GM21529 (cell line): ENCODE results near the gene NUMB.
"Not testable (repeated sequence)": the region's sequence is repeated elsewhere in the genome, so short reads cannot be mapped to it uniquely, and the experiment has no call there.

Source experiments
- ATAC-seq: cut with Tn5 transposase; IDR thresholded peaks from one replicate; pipeline ENCODE4 v1.9.1; 2021; ENCODE audit not compliant: unreplicated experiment

NUMB gene

DNA sequence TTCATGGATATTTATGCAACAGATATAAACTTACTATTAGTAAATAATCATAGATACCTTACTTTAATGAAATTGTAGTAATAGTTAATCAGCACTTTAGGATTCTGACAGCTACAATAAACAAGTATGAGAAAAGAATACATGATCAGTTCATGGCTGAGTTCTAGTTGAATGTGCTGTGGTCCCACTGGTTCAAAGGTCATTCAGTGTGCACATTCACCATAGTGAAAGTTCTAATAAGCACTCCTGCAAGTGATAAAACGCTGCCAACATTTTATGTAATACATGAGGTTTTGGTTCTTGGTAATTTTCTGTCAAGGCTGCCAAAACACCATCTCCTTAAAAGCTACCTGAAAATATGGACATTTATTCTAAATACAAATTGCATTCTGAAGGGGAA lies 92.6 kb downstream of the NUMB start:
- ATAC-seq: no peak

DNA sequence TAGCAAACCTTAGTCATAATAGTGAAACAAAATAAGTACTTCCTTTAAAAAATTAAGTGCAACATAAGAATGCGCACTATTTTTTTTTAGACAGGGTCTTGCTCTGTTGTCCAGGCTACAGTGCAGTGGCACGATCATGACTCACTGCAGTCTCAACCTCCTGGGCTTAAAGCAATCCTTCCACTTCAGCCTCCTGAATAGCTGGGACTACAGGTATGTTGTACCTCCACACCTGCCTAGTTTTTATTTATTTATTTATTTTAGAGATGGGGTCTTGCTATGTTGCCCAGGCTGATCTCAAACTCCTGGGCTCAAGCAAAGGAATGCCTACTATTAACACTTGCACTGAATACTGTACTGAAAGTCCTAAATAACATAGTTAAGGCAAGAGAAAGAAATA lies 93.8 kb downstream of the NUMB start:
- ATAC-seq: no peak

DNA sequence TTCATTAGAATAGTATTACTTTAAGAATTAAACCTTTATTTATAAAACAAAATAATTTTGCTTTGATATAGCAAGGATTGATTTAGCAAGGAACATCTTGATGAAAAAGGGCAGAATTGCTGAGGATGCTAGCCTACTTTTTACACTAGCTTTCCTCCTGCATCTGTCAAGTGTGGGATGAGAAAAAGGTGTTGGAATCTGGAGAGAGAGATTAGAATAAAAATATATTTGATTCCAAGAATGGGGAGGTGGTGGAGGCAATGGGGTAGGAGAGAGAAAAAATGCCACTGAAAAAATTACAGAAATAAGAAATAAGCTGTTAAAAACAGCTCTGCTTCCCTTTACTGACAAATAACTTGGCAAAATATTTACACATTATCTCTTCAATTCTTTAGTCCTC lies 98.9 kb downstream of the NUMB start:
- ATAC-seq: no peak

DNA sequence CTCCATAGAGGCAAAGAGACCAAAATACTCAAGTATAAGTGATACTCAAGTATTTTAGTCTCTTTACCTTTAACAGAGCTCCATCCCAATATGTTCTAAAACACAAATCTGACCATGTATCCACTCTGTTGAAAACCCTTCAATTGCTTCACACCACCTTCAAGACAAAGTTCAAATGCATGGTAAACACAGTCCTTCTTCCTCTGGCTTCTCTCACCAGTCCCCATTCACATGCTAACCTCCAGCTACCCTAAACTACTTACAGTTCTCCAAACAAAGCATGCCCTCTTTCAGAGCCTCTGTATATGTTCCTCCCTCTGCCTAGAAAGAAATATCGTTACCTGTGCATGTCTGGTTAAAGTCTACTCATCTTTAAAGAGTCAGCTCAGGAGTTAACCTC lies 100.2 kb downstream of the NUMB start:
- ATAC-seq: no peak

DNA sequence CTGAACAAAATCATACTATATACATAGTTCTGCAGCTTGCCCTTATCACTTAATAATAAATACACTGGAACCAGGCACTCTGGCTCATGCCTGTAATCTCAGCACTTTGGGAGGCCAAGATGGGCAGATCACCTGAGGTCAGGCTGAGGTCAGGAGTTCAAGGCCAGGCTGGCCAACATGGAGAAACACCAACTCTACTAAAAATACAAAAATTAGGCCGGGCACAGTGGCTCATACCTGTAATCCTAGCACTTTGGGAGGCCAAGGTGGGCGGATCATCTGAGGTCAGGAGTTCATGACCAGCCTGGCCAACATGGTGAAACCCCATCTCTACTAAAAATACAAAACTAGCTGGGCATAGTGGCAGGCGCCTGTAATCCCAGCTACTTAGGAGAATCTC lies 109.3 kb downstream of the NUMB start:
- not testable (repeated sequence) for ATAC-seq

DNA sequence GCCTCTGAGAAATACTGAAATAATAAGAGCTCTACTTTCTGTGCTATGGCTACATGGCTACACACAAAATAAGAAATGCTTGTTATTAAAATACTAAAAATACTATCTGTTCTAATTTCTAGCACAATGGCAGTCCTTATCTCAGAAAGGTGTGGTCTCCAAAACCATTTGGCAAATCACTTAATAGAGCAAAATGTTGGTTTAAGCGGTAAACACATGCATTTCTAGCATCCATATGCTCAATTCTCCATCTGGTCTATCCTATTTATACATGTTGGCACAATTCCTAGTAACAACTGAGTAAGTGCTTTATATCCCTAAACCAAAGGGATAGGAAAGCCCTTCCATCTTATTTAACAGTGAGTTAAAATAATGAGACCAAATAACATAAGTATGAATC lies 114.0 kb downstream of the NUMB start:
- no peak for ATAC-seq

DNA sequence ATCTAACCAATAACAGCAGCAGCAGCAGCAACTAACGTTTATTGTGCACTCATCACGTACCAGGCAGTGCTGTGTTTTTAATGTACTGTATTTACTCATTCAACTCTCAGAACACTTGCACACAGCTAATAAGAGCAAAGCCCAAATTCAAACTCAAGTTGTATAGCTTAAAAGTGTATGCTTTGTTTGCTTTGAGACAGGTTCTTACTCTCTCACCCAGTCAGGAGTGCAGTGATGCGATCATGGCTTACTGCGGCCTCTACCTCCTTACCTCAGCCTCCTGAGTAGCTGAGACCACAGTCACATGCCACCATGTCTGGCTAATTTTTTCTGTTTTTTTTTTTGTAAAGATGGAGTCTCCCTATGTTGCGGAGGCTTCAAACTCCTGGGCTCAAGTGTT lies 115.7 kb downstream of the NUMB start:
- no peak for ATAC-seq

DNA sequence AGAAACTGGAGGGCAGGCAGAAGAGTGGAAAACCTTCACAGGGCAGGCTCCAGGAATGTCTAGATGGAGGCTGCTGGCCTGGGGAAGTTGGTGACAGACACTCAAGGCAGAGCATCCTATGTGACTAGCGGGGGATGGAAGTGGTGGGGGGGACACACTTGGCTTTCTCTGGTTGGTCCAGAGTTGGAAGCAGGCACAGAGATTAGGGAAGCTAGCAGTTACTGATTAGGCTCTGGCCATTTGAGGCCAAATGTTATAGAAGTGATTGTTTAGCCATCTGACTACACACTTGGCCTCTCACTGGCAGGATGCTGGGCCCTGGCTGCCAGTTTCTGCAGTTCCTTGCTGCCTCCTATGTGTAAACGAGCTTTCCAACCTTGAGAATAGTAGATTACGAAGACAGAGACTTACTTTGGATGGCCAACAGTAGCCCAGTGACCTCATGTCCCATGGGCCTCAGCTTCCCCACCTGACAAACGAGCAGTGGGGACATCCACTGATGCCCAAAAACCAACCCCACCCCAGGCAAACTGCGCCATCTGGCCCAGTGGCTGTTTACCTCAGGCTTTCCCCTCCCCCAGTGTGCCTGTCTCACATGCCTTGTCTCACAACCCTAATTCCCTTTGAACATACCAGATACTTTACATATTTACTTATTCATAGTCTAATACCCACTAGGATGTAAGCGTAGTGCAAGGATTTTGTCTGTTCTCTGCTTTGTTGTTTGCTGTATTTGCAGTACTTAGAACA lies 118.3 kb downstream of the NUMB start:
- no peak for ATAC-seq

DNA sequence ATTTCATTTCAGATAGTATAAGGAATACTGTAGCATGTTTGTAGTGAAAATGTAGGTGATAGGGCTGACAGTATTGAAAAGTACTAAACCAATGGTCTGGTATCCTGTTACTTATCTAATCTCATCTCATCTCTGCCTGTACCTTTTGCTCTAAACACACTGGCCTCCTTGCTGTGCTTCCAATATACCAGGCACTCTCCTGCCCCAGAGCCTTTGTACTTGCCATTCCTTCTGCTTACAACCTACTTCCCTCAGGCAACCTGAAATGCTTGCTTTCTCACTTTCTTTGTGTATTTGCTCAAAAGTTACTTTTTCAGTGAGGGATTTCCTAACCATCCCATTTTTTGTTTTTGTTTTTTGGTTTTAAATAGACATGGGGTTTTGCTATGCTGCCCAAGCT lies 119.1 kb downstream of the NUMB start:
- no peak for ATAC-seq

DNA sequence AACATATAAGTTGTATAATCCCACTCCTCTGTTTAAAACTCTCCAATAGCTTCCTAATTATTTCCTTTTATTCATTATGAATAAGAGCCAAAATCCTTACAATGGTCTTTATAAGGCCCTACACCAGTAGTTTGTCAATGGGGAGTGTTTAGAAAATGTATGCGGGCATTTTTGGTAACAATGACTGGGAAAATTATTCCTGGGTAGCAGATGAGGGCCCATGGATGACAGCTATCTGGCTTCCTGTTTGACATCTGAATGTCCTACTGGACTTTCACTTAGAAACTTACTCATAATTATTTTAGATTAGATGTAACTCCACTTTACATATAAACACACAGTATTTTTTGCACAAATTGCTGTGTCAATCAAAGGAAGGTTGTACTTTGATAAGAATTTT lies 119.8 kb downstream of the NUMB start:
- no peak for ATAC-seq

DNA sequence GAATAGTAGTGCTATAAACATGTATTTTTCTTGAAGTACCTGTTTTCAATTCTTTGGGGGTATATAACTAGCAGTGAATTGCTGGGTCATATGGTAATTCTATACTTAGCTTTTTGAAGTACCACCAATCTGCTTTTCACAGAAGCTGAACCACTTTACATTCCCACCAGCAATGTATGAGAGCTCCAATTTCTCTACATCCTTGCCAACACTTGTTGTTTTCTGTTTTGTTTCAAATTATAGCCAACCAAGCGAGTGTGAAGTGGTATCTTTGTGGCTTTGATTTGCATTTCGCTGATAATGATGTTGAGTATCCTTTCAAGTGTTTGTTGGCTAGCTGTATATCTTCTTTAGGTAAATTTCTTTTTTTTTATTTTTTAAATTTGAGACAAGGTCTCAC lies 125.3 kb downstream of the NUMB start:
- no peak for ATAC-seq

DNA sequence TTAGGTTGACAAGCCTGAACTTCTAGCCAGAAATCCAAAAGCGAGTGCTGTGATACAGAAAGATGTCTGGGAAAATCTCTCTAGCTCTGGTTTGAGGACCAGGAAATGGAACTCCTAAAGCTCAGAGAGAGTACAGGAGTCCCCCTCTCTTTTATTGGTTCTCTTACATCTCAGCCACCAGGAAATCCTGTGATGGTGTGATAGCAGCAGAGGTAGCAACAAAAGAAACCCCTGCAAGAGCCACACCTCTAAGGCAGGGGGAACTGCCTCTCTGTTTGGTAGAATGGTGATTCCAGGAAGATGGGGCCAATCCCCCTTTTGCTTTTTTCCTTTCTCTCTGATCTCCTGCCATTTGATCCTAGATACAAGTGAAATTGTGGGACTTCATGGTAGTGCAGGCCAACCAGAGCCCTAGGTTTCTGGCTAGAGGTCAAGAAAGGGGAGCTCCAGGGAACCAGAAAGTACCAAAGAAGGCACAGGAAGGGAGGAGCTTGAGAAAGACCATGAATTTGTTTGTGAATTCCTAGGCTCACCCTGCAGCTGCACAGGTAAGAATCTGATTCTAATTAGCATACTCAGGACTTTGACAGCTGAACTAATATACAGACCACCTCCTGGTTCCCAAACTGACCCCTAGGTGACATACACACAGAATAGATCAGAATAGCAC lies 132.6 kb downstream of the NUMB start:
- no peak for ATAC-seq

DNA sequence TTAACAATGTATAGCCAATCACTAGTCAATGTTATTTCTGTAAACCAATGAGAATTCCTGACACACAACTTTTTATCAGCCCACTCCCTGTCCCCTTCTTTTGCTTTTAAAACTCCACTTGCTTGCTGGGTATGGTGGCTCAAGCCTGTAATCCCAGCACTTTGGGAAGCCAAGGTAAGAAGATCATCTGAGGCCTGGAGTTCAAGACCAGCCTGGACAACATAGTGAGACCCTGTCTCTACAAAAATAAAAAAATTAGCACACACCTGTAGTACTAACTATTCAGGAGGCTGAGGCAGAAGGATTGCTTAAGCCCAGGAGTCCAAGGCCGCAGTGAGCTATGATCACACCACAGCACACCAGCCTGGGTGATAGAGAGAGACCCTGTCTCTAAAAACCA lies 133.3 kb downstream of the NUMB start:
- no peak for ATAC-seq

DNA sequence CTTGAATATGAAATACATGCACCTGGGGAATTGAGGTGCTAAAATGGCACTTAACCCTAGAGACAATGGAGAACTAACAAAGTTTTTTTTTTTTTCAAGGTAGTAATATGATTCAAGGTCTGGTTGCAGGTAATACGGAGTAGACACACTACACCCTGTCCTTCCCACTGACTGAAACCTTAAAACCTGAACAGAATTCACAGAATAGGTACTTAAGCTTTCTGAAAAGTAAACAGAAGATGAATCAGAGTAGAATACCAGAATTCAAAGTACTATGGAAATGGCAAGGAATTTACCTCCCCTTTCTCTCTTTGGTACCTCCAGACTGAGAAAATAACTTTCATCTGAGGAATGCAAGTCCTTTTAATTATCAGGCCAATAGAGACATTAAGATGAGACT lies 133.8 kb downstream of the NUMB start:
- ATAC-seq: no peak

DNA sequence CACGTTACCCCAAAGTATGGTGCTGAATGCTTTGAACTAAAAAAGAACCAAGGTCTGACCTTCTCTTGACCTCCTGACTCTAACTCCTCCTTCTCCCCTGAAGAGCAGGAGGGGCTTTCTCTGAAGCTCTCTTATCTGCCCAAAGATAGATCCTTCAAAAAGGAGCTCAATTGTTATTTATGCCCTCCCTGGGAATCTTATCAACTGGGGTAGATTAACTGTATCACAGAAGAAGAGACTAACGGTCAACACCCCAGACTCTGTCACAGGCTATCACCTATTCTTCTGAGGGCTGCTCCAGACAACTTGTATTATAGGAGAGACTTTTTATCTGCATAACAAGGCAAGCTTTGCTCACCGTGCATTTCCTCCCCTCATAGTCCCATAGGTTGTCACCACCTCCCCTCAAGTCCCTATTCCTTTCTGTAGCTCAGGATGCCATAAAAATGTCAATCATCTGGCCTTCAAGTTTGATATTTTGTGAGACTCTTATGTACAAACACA lies 134.4 kb downstream of the NUMB start:
- no peak for ATAC-seq

DNA sequence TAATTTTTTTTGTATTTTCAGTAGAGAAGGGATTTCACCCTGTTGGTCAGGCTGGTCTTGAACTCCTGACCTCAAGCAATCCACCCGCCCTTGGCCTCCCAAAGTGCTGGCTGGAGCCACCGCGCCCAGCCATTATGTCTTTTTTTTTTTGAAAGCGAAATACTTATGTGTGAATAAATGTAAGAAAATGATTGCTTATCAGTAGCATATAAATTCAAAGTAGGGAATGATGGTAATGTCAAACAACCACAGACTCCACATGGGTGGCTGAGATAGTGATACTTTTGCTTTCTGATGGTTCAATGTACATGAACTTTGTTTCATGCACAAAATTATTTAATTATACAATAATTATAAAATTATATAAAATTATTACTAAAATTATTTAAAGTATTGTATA lies 145.2 kb downstream of the NUMB start:
- ATAC-seq: no peak

DNA sequence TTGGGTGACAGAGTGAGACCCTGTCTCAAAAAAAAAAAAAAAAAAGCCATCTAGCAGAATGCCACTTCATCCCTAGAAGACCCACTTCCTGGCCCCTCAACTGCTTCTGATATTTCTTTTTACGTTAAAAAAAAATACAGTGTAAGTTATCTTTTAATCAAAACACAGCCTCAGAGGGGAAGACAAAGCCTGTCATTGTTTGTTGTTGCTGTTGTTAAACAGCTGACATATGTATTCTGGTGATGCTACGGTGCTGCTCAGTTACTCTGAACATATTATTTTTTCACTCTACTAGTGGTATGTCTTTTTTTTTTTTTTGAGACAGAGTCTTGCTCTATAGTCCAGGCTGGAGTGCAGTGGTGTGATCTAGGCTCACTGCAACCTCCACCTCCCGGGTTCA lies 145.7 kb downstream of the NUMB start:
- ATAC-seq: no peak

DNA sequence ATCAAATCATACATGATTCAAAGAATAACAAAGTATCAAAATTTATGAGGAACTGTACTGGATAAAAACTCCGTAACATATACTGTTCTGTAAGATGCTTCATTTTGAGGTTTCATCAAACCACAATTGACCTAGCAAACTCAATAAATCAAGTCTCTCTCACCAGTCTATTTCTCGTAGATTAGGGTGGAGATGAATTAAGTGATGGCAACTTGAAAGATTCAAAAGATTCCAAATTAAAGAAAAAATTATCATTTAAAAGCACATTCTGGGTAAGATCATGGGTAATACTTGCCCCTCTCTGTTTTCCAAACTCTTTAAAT lies 146.7 kb downstream of the NUMB start:
- no peak for ATAC-seq

DNA sequence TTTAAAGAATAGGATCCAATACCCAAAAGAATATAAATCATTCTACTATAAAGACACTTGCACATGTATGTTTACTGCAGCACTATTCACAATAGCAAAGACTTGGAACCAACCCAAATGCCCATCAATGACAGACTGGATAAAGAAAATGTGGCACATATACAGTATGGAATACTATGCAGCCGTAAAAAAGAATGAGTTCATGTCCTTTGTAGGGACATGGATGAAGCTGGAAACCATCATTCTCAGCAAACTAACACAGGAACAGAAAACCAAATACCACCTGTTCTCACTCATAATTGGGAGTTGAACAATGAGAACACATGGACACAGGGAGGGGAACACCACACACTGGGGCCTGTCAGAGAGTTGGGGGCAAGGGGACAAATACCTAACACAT lies 149.1 kb downstream of the NUMB start:
- not testable (repeated sequence) for ATAC-seq

DNA sequence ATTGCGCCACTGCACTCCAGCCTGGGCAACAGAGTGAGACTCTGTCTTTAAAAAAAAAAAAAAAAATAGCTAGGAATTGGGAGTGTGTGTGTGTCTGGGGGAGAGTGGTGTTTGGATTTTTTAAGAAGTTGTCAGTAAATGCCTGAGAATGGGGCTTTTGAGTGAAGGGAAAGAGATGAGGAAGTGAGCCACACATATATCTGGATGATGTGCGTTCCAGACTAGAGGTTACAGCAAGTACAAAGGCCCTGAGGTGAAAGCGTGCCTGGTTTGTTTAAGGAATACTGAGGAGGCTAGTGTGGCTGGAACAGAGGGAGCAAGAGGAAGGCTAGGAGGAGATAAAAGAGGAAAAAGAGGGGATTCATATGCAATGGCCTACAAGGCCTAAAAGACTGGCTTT lies 151.1 kb downstream of the NUMB start:
- no peak for ATAC-seq

DNA sequence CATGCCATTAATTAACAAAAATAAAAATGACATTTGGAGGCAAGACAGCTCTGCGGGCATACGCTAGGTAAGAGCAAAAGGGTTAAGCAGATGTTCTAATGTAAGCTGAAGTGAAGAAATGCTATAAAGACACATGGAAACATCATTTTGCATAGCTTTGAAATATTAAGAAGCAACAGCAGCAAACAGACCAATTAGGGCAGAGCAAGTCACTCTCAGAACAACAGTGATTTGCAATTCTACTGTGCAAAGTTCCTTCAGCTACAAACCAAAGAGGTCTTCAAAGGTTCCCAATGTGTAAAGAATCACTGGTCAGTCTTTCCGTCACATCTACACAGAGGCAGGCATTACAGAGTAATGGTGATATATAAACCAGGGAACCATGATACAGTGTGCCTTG lies 152.8 kb downstream of the NUMB start:
- ATAC-seq: no peak

DNA sequence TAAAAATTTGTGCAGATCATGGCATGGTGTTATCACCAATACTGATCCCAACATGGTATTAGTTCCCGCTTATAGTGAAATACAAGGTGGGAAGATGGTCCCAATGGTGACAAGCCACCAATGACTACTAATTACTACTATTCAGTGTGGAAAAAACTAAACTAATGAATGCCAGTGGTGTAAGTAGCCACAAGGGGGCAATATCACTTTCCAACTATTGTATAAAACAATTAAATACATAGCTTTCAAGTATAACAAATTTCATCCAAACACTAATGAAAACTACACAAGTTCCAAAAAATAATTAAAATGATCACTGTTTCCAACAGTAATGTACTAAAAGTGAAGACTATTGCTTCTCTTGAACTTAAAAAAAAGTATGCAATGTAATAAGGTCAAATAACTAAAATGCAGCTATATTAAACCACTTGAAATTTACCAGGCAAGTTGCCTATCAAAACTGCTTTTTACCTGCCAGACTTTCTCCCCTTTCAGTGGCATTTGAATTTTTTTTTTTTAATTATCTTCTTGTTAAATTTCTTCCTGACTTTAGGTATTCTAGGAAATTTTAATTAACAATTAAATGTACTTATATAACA lies 163.0 kb downstream of the NUMB start:
- no peak for ATAC-seq
